ENCODE results near the gene CD274. TPM values are rescaled to one million over a fixed set of nuclear protein-coding genes. Genes with fewer than 3 reads are reported as not detected.

Gene CD274
- polyA plus RNA-seq, 3 donors = 0.24 to 0.84 TPM; not detected in 1

- Mint-ChIP-seq H3K27me3 (ENCODE audit: low read depth in 3 of 3) (peaks cover 0 to 2% (median 0%) of the 10 kb centered on the region in 3 donors), H3K27ac (peak overlapping the region in 6 of 7 donors; percentile 5 to 93 (median 72)), H3K36me3 (peaks cover 0 to 3% of the 10 kb centered on the region in 2 donors), H3K4me1 (peaks cover 31% of the 10 kb centered on the region), H3K4me3 (peak overlapping the region in 1 of 2 donors; percentile 39), H3K9me3 (peaks cover 0 to 1% (median 0%) of the 10 kb centered on the region in 7 donors)
- H3K4me1 ChIP-seq (ENCODE audit: control insufficient read depth in 1 of 2, insufficient read depth in 2 of 2, low read length in 2 of 2) = peaks cover 31 to 37% of the 10 kb centered on the region in 2 donors
- no peaks in the 10 kb centered on the region for H3K79me2 ChIP-seq (ENCODE audit: insufficient read depth, low read length)
- no peak overlapping the region for H3K9ac ChIP-seq (ENCODE audit: insufficient read depth, low read length, poor library complexity, severe bottlenecking)
- no peaks in the 10 kb centered on the region for H3K9me3 ChIP-seq (replicated peaks in 1 of 2; ENCODE audit: control insufficient read depth in 1 of 2, insufficient read depth in 1 of 2, low read length in 2 of 2)
- no peak overlapping the region for H3K4me2 ChIP-seq (replicated peaks; ENCODE audit: extremely low read depth, low read length, poor library complexity, severe bottlenecking)
- H3K27me3 ChIP-seq (ENCODE audit: control insufficient read depth in 2 of 2, insufficient read depth in 2 of 2, low read length in 2 of 2) = no peaks in the 10 kb centered on the region
- no peak overlapping the region for H3K4me3 ChIP-seq (replicated peaks in 1 of 3; ENCODE audit: low read depth in 2 of 3, low read length in 3 of 3)
- no peaks in the 10 kb centered on the region for H4K20me1 ChIP-seq (ENCODE audit: insufficient read depth, low read length)
- no peak overlapping the region for H2AFZ ChIP-seq (ENCODE audit: insufficient read depth, low read depth, low read length, poor library complexity, severe bottlenecking)
- DNase-seq = peak; percentile 34 to 85 (median 50)
- H3K27ac ChIP-seq (ENCODE audit: low read depth in 1 of 2, low read length in 2 of 2) = no peak overlapping the region
- WGBS (ENCODE audit: insufficient coverage) = no CpG with 5 or more reads among the region's 1 CpG
- no peaks in the 10 kb centered on the region for H3K36me3 ChIP-seq (replicated peaks in 1 of 2; ENCODE audit: control insufficient read depth in 1 of 2, insufficient read depth in 2 of 2, low read length in 2 of 2)
- no peak for TF ChIP-seq CTCF (IDR thresholded peaks at IDR 0.05)
- intact Hi-C loops (cut with micrococcal nuclease) = loop anchor here (10.0 kb wide), 4 partner anchors 63 to 467 kb away; partner anchors contain the start of genes PDCD1LG2 (in 2 of the 2) and JAK2 (in 1 of the 2)
These were observed 1.9 kb downstream of the CD274 start for GRCh38 chr9:5452286-5452609.

- no peak for DNase-seq
- Histone ChIP-seq H3K4me1 (ENCODE audit: control insufficient read depth in 1 of 2, insufficient read depth in 2 of 2, low read length in 2 of 2) (peaks cover 31 to 37% of the 10 kb centered on the region in 2 donors), H3K36me3 (replicated peaks in 1 of 2; ENCODE audit: control insufficient read depth in 1 of 2, insufficient read depth in 2 of 2, low read length in 2 of 2) (no peaks in the 10 kb centered on the region), H3K79me2 (ENCODE audit: insufficient read depth, low read length) (no peaks in the 10 kb centered on the region), H4K20me1 (ENCODE audit: insufficient read depth, low read length) (no peaks in the 10 kb centered on the region), H3K4me2 (replicated peaks; ENCODE audit: extremely low read depth, low read length, poor library complexity, severe bottlenecking) (no peak overlapping the region), H3K9me3 (replicated peaks in 1 of 2; ENCODE audit: control insufficient read depth in 1 of 2, insufficient read depth in 1 of 2, low read length in 2 of 2) (no peaks in the 10 kb centered on the region), H3K27me3 (ENCODE audit: control insufficient read depth in 2 of 2, insufficient read depth in 2 of 2, low read length in 2 of 2) (no peaks in the 10 kb centered on the region), H3K4me3 (replicated peaks in 1 of 3; ENCODE audit: low read depth in 2 of 3, low read length in 3 of 3) (no peak overlapping the region), H3K27ac (ENCODE audit: low read depth in 1 of 2, low read length in 2 of 2) (no peak overlapping the region), H3K9ac (ENCODE audit: insufficient read depth, low read length, poor library complexity, severe bottlenecking) (no peak overlapping the region), H2AFZ (ENCODE audit: insufficient read depth, low read depth, low read length, poor library complexity, severe bottlenecking) (no peak overlapping the region)
- no CpG with 5 or more reads among the region's 2 CpGs for WGBS (ENCODE audit: insufficient coverage)
- Mint-ChIP-seq H3K4me1 (peaks cover 31% of the 10 kb centered on the region), H3K27me3 (ENCODE audit: low read depth in 3 of 3) (peaks cover 0 to 2% (median 0%) of the 10 kb centered on the region in 3 donors), H3K36me3 (peaks cover 0 to 6% of the 10 kb centered on the region in 2 donors), H3K9me3 (peaks cover 0 to 1% (median 0%) of the 10 kb centered on the region in 7 donors), H3K27ac (no peak overlapping the region), H3K4me3 (no peak overlapping the region)
- intact Hi-C loops (cut with micrococcal nuclease) = loop anchor here (10.0 kb wide), 4 partner anchors 62 to 468 kb away; partner anchors contain the start of genes PDCD1LG2 (in 2 of the 2) and JAK2 (in 1 of the 2)
- TF ChIP-seq CTCF (IDR thresholded peaks at IDR 0.05) = no peak
These were observed 2.7 kb downstream of the CD274 start for GRCh38 chr9:5453004-5453403.
